Measurements from ENCODE around the gene MDC1.
"Not testable (repeated sequence)": the region's sequence is repeated elsewhere in the genome, so short reads cannot be mapped to it uniquely, and the experiment has no call there.

The MDC1 gene

DNA sequence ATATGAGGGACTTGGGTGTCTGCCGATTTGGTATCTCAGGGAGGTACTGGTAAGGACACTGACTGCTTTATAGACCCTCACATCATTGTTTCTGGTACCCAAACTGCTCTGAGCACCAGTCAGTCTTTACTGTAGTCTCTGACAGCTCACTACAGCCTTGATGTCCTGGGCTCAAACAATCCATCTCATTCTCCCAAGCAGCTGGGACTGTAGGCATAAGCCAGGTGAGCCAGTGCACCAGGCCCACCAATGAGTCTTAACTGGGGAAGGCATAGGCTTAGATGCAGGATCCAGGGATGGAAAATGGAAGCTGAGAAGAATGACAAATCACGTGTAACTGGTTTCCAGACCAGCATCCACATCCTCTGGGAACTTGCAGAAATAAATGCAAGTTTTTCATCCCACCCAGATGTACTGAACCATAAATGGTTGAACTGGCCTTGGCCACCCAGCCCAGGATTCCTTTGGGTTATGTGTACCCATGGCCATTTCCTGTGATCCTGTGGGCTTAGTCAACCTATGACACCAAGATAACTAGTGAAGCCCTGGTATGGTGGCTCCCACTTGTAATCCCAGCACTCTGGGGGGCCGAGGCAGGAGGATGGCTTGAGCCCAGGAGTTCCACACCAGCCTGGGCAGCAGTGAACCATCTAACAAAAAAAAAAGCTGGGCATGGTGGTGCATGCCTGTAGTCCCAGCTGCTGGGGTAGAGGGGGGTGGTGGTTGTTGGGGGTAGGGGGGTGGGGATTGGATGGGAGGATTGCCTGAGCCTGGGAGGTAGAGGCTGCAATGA lies 8.8 kb upstream of the MDC1 start:
- H3K4me3 ChIP-seq (ENCODE audit: low read depth, low read length), result no peak overlapping the region
- peak; percentile 49 for DNase-seq (ENCODE audit: low read depth)
- TF ChIP-seq, protein P1, sequence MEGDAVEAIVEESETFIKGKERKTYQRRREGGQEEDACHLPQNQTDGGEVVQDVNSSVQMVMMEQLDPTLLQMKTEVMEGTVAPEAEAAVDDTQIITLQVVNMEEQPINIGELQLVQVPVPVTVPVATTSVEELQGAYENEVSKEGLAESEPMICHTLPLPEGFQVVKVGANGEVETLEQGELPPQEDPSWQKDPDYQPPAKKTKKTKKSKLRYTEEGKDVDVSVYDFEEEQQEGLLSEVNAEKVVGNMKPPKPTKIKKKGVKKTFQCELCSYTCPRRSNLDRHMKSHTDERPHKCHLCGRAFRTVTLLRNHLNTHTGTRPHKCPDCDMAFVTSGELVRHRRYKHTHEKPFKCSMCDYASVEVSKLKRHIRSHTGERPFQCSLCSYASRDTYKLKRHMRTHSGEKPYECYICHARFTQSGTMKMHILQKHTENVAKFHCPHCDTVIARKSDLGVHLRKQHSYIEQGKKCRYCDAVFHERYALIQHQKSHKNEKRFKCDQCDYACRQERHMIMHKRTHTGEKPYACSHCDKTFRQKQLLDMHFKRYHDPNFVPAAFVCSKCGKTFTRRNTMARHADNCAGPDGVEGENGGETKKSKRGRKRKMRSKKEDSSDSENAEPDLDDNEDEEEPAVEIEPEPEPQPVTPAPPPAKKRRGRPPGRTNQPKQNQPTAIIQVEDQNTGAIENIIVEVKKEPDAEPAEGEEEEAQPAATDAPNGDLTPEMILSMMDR (IDR thresholded peaks at IDR 0.05; ENCODE audit: insufficient read depth, low read depth, low read length, missing control alignments), result no peak

DNA sequence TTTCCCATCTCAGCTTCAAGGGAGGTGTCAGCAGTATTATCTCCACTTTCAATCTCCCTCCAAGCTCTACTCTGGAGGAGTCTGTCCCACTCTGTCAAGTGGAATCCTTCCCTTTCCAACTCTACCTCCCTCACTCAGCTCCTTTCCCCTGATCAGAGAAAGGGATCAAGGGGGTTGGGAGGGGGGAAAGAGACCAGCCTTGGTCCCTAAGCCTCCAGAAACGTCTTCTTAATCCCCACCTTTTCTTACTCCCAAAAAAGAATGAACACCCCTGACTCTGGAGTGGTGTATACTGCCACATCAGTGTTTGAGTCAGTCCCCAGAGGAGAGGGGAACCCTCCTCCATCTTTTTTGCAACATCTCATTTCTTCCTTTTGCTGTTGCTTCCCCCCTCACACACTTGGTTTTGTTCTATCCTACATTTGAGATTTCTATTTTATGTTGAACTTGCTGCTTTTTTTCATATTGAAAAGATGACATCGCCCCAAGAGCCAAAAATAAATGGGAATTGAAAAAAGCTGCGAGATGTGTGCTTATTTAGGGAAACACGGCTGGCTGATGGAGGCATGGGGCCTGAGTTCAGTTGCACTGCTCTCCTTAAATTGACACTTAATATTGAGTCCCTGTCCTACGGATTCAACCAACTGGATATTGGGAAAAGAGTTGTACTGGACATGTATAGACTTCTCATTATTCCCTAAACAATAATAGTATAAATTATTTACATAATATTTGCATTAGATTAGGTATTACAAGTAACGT lies 8.0 kb upstream of the MDC1 start:
- peak; percentile 27 for DNase-seq (ENCODE audit: low read depth)
- TF ChIP-seq, protein P1 (IDR thresholded peaks at IDR 0.05; ENCODE audit: insufficient read depth, low read depth, low read length, missing control alignments), result no peak
- H3K4me3 ChIP-seq (ENCODE audit: low read depth, low read length), result no peak overlapping the region

DNA sequence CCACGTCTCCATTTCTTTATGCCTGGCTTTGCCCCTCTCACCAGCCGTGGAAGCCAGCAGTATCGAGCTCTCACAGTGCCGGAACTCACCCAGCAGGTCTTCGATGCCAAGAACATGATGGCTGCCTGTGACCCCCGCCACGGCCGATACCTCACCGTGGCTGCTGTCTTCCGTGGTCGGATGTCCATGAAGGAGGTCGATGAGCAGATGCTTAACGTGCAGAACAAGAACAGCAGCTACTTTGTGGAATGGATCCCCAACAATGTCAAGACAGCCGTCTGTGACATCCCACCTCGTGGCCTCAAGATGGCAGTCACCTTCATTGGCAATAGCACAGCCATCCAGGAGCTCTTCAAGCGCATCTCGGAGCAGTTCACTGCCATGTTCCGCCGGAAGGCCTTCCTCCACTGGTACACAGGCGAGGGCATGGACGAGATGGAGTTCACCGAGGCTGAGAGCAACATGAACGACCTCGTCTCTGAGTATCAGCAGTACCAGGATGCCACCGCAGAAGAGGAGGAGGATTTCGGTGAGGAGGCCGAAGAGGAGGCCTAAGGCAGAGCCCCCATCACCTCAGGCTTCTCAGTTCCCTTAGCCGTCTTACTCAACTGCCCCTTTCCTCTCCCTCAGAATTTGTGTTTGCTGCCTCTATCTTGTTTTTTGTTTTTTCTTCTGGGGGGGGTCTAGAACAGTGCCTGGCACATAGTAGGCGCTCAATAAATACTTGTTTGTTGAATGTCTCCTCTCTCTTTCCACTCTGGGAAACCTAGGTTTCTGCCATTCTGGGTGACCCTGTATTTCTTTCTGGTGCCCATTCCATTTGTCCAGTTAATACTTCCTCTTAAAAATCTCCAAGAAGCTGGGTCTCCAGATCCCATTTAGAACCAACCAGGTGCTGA lies 7.0 kb upstream of the MDC1 start:
- not testable (repeated sequence) for DNase-seq (ENCODE audit: low read depth); H3K4me3 ChIP-seq (ENCODE audit: low read depth, low read length)

DNA sequence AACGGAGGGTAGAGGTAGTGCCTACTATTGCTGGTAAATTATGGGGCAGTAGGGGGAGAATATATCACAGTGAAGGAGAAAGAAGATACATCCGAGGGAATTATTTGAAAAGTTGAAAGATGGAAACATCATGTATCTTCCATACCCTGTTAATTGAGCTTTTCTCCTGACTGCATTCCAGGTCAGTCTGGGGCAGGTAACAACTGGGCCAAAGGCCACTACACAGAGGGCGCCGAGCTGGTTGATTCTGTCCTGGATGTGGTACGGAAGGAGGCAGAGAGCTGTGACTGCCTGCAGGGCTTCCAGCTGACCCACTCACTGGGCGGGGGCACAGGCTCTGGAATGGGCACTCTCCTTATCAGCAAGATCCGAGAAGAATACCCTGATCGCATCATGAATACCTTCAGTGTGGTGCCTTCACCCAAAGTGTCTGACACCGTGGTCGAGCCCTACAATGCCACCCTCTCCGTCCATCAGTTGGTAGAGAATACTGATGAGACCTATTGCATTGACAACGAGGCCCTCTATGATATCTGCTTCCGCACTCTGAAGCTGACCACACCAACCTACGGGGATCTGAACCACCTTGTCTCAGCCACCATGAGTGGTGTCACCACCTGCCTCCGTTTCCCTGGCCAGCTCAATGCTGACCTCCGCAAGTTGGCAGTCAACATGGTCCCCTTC lies 6.2 kb upstream of the MDC1 start:
- DNase-seq (ENCODE audit: low read depth), result not testable (repeated sequence)
- H3K4me3 ChIP-seq (ENCODE audit: low read depth, low read length), result peak overlapping the region; percentile 38

DNA sequence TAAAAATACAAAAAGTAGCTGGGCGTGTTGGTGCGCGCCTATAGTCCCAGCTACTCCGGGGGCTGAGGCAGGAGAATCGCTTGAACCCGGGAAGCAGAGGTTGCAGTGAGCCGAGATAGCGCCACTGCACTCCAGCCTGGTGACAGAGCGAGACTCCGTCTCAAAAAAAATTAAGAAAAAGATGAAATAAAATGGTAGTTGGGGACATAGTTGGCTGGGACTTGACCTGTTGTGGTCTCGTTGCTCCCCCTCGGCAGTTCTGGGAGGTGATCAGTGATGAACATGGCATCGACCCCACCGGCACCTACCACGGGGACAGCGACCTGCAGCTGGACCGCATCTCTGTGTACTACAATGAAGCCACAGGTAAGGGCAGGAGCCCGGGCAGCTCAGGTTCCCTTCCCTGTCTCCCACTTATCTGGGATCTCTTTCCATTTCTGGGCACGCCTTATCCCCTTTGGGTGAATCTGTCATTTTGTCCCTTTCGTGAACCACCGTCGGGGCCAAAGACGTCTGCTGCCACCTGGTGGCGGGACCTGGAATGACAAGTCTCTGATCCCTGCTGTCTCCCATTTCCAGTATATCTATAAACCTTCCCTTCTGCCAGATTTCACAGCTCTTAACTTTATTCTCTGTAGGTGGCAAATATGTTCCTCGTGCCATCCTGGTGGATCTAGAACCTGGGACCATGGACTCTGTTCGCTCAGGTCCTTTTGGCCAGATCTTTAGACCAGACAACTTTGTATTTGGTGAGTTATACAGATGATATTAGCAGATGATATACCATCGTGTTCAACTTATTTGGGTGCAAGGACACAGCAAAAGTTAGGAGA lies 5.4 kb upstream of the MDC1 start:
- peak overlapping the region; percentile 92 for H3K4me3 ChIP-seq (ENCODE audit: low read depth, low read length)
- TF ChIP-seq, protein P1 (IDR thresholded peaks at IDR 0.05; ENCODE audit: insufficient read depth, low read depth, low read length, missing control alignments), result peak; percentile 95
- peak; percentile 84 for DNase-seq (ENCODE audit: low read depth)

DNA sequence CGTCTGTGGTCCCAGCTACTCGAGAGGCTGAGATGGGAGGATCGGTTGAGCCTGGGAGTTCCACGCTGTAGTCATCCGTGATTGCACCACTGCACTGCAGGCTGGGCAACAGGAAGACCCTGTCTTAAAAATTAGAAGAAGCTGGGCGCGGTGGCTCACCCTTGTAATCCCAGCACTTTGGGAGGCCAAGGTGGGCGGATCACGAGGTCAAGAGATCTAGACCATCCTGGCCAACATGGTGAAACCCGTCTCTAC lies 4.9 kb upstream of the MDC1 start:
- peak overlapping the region; percentile 92 for H3K4me3 ChIP-seq (ENCODE audit: low read depth, low read length)
- peak; percentile 41 for DNase-seq (ENCODE audit: low read depth)

DNA sequence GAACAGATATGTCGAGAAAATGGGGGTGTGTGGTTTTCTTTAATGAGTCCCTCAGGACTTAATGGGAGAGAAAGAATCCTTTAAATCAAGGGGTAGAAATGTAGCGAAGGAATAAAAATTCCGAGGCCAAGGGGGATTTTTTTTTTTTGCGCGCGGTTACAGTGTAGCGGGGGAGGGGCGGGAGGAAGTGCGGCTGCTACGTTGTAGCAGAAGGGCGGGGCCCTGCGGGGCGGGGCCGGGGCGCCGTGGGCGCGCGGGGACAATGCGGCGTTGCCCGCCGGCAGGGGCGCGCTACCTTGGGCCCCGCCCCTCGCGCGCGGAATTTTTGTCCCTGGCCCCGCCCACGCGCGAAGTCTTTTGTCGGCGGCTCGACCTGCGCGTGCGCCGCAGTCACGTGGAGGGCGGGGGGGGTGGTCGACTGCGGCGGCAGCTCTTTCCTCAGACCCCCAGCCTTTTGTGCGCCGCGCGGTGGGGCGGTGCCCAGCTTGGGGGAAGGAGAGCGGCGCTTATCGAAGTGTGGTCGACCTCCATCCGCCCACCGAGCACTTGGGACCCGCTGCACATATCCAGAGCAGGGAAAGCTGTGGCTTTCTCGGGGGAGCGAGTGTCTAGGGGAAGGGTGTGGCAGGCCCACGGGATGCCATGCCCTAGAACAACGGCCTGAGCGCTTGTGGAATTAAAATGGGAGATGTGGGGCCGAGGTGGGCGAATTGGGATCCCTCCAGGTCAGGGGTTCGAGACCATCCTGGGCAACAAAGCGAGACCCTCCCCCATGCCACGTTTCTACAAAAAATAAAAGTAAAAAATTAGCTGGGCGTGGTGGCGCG lies 4.3 kb upstream of the MDC1 start:
- TF ChIP-seq, protein P1 (IDR thresholded peaks at IDR 0.05; ENCODE audit: insufficient read depth, low read depth, low read length, missing control alignments), result peak; percentile 46
- peak overlapping the region; percentile 92 for H3K4me3 ChIP-seq (ENCODE audit: low read depth, low read length)
- peak; percentile 96 for DNase-seq (ENCODE audit: low read depth)

All from GM12865 (cell line).